ENCODE data around the gene CPSF7.
A peak's percentile ranks its signal among the peaks of the same experiment; 100 is the strongest.

The CPSF7 gene

GRCh38 chr11:61368646-61369045 is 61.1 kb downstream of the CPSF7 start:
- H3K14ac ChIP-seq (ENCODE audit: low read length) = no peak overlapping the region
- no peak overlapping the region for H3K27ac ChIP-seq (ENCODE audit: low read depth, low read length)
- peaks cover 0 to 5% of the 10 kb centered on the region in 2 experiments for H3K4me1 ChIP-seq (ENCODE audit: control insufficient read depth in 1 of 2, insufficient read depth in 2 of 2, low read length in 2 of 2)
- H4K12ac ChIP-seq (ENCODE audit: low read depth, low read length) = no peak overlapping the region
- H3K9ac ChIP-seq (ENCODE audit: low read length) = no peak overlapping the region
- H3K27me3 ChIP-seq (ENCODE audit: insufficient read depth, low read length) = no peaks in the 10 kb centered on the region
- peaks cover 41 to 48% of the 10 kb centered on the region in 2 experiments for H3K36me3 ChIP-seq (ENCODE audit: control insufficient read depth in 1 of 2, insufficient read depth in 2 of 2, low read length in 2 of 2)
- H3K79me2 ChIP-seq (ENCODE audit: control insufficient read depth, insufficient read depth, low read length, poor library complexity) = no peaks in the 10 kb centered on the region
- no peak overlapping the region for H4K8ac ChIP-seq (ENCODE audit: low read depth, low read length)
- no peak overlapping the region for H2BK12ac ChIP-seq (ENCODE audit: low read length)
- H2AFZ ChIP-seq (ENCODE audit: insufficient read depth, low read length, poor library complexity) = no peak overlapping the region
- H3K9me3 ChIP-seq (ENCODE audit: insufficient read depth, low read depth, low read length) = peaks cover 6% of the 10 kb centered on the region
- no peak overlapping the region for H4K91ac ChIP-seq (ENCODE audit: low read depth, low read length)
- H3K23ac ChIP-seq (ENCODE audit: low read length) = no peak overlapping the region
- DNase-seq = no peak
- no peaks in the 10 kb centered on the region for H3K79me1 ChIP-seq (ENCODE audit: low read length)
- H3K4me2 ChIP-seq (ENCODE audit: low read length) = no peak overlapping the region
- H3K18ac ChIP-seq (ENCODE audit: low read length) = no peak overlapping the region
- H3K4me3 ChIP-seq (ENCODE audit: low read depth, low read length) = no peak overlapping the region
- H2AK5ac ChIP-seq (ENCODE audit: low read length) = no peak overlapping the region
- no peak overlapping the region for H2BK5ac ChIP-seq (ENCODE audit: low read depth, low read length, poor library complexity)
- H3K4ac ChIP-seq (ENCODE audit: low read depth, low read length) = no peak overlapping the region
- no CpG with 5 or more reads among the region's 7 CpGs for WGBS (ENCODE audit: extremely low coverage, insufficient coverage, insufficient read length)
- no peak overlapping the region for H2BK120ac ChIP-seq (ENCODE audit: insufficient read depth, low read length, poor library complexity)

DNA sequence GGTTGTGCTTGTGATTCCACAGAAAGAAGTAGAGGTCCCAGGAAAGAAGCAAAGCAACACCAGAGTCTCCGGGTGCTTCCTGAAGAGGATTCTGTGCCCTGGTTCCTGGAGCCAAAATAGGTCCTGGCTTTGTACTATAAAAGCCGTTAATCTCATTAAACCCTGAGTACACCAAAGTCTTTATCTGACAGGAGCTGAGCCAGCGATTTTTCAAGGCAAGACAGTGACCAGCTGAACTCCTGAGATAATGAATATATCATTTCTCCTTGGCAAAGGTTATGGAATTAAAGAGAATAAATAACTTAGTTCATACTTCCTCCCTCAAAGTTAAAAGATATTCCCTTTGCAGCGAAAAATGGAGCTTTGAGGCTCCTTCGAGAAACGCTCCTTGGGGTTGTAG is 62.4 kb downstream of the CPSF7 start:
- H4K12ac ChIP-seq (ENCODE audit: low read depth, low read length) = no peak overlapping the region
- no peak overlapping the region for H4K8ac ChIP-seq (ENCODE audit: low read depth, low read length)
- no peak overlapping the region for H2BK120ac ChIP-seq (ENCODE audit: insufficient read depth, low read length, poor library complexity)
- H2AK5ac ChIP-seq (ENCODE audit: low read length) = no peak overlapping the region
- H2AFZ ChIP-seq (ENCODE audit: insufficient read depth, low read length, poor library complexity) = no peak overlapping the region
- no peak overlapping the region for H3K9ac ChIP-seq (ENCODE audit: low read length)
- DNase-seq = no peak
- no peak overlapping the region for H3K14ac ChIP-seq (ENCODE audit: low read length)
- no peak overlapping the region for H2BK5ac ChIP-seq (ENCODE audit: low read depth, low read length, poor library complexity)
- no peaks in the 10 kb centered on the region for H3K27me3 ChIP-seq (ENCODE audit: insufficient read depth, low read length)
- no peak overlapping the region for H2BK12ac ChIP-seq (ENCODE audit: low read length)
- no peak overlapping the region for H3K4ac ChIP-seq (ENCODE audit: low read depth, low read length)
- peaks cover 3% of the 10 kb centered on the region for H3K79me2 ChIP-seq (ENCODE audit: control insufficient read depth, insufficient read depth, low read length, poor library complexity)
- H3K36me3 ChIP-seq (ENCODE audit: control insufficient read depth in 1 of 2, insufficient read depth in 2 of 2, low read length in 2 of 2) = peaks cover 39 to 48% of the 10 kb centered on the region in 2 experiments
- no peak overlapping the region for H3K4me2 ChIP-seq (ENCODE audit: low read length)
- WGBS (ENCODE audit: extremely low coverage, insufficient coverage, insufficient read length) = no CpG with 5 or more reads among the region's 6 CpGs
- peaks cover 6 to 7% of the 10 kb centered on the region in 2 experiments for H3K4me1 ChIP-seq (ENCODE audit: control insufficient read depth in 1 of 2, insufficient read depth in 2 of 2, low read length in 2 of 2)
- no peaks in the 10 kb centered on the region for H3K79me1 ChIP-seq (ENCODE audit: low read length)
- H3K9me3 ChIP-seq (ENCODE audit: insufficient read depth, low read depth, low read length) = peaks cover 4% of the 10 kb centered on the region
- no peak overlapping the region for H3K23ac ChIP-seq (ENCODE audit: low read length)
- no peak overlapping the region for H3K4me3 ChIP-seq (ENCODE audit: low read depth, low read length)
- no peak overlapping the region for H3K27ac ChIP-seq (ENCODE audit: low read depth, low read length)
- no peak overlapping the region for H3K18ac ChIP-seq (ENCODE audit: low read length)
- no peak overlapping the region for H4K91ac ChIP-seq (ENCODE audit: low read depth, low read length)

- H2BK5ac ChIP-seq (ENCODE audit: low read depth, low read length, poor library complexity) = no peak overlapping the region
- H2BK120ac ChIP-seq (ENCODE audit: insufficient read depth, low read length, poor library complexity) = no peak overlapping the region
- H3K23ac ChIP-seq (ENCODE audit: low read length) = no peak overlapping the region
- no peak for DNase-seq
- no peak overlapping the region for H3K4ac ChIP-seq (ENCODE audit: low read depth, low read length)
- no peak overlapping the region for H3K18ac ChIP-seq (ENCODE audit: low read length)
- no peak overlapping the region for H3K27ac ChIP-seq (ENCODE audit: low read depth, low read length)
- H3K9ac ChIP-seq (ENCODE audit: low read length) = no peak overlapping the region
- H2AFZ ChIP-seq (ENCODE audit: insufficient read depth, low read length, poor library complexity) = no peak overlapping the region
- H3K79me1 ChIP-seq (ENCODE audit: low read length) = peaks cover 8% of the 10 kb centered on the region
- no peak overlapping the region for H3K4me3 ChIP-seq (ENCODE audit: low read depth, low read length)
- H4K12ac ChIP-seq (ENCODE audit: low read depth, low read length) = no peak overlapping the region
- no peaks in the 10 kb centered on the region for H3K27me3 ChIP-seq (ENCODE audit: insufficient read depth, low read length)
- H3K9me3 ChIP-seq (ENCODE audit: insufficient read depth, low read depth, low read length) = peaks cover 2% of the 10 kb centered on the region
- H4K8ac ChIP-seq (ENCODE audit: low read depth, low read length) = no peak overlapping the region
- H3K79me2 ChIP-seq (ENCODE audit: control insufficient read depth, insufficient read depth, low read length, poor library complexity) = peaks cover 12% of the 10 kb centered on the region
- H3K4me2 ChIP-seq (ENCODE audit: low read length) = no peak overlapping the region
- H3K4me1 ChIP-seq (ENCODE audit: control insufficient read depth in 1 of 2, insufficient read depth in 2 of 2, low read length in 2 of 2) = peaks cover 9 to 11% of the 10 kb centered on the region in 2 experiments
- WGBS (ENCODE audit: extremely low coverage, insufficient coverage, insufficient read length) = no CpG with 5 or more reads among the region's 5 CpGs
- no peak overlapping the region for H2AK5ac ChIP-seq (ENCODE audit: low read length)
- H2BK12ac ChIP-seq (ENCODE audit: low read length) = no peak overlapping the region
- no peak overlapping the region for H3K14ac ChIP-seq (ENCODE audit: low read length)
- H4K91ac ChIP-seq (ENCODE audit: low read depth, low read length) = no peak overlapping the region
- peaks cover 34 to 39% of the 10 kb centered on the region in 2 experiments for H3K36me3 ChIP-seq (ENCODE audit: control insufficient read depth in 1 of 2, insufficient read depth in 2 of 2, low read length in 2 of 2)
Observed at GRCh38 chr11:61364012-61364675, 65.6 kb downstream of the CPSF7 start.

GRCh38 chr11:61362542-61362875 is 67.3 kb downstream of the CPSF7 start:
- peak overlapping the region; percentile 0 for H3K18ac ChIP-seq (ENCODE audit: low read length)
- no peaks in the 10 kb centered on the region for H3K27me3 ChIP-seq (ENCODE audit: insufficient read depth, low read length)
- no peak overlapping the region for H2BK5ac ChIP-seq (ENCODE audit: low read depth, low read length, poor library complexity)
- peak overlapping the region; percentile 69 for H3K9ac ChIP-seq (ENCODE audit: low read length)
- DNase-seq = peak; percentile 51 to 68
- H3K36me3 ChIP-seq (ENCODE audit: control insufficient read depth in 1 of 2, insufficient read depth in 2 of 2, low read length in 2 of 2) = peaks cover 23 to 25% of the 10 kb centered on the region in 2 experiments
- peak overlapping the region; percentile 67 for H3K4me2 ChIP-seq (ENCODE audit: low read length)
- peak overlapping the region; percentile 0 for H3K27ac ChIP-seq (ENCODE audit: low read depth, low read length)
- H4K12ac ChIP-seq (ENCODE audit: low read depth, low read length) = peak overlapping the region; percentile 83
- H3K4me1 ChIP-seq (ENCODE audit: control insufficient read depth in 1 of 2, insufficient read depth in 2 of 2, low read length in 2 of 2) = peaks cover 9 to 11% of the 10 kb centered on the region in 2 experiments
- H4K91ac ChIP-seq (ENCODE audit: low read depth, low read length) = peak overlapping the region; percentile 17
- H2BK12ac ChIP-seq (ENCODE audit: low read length) = no peak overlapping the region
- no peak overlapping the region for H3K23ac ChIP-seq (ENCODE audit: low read length)
- H4K8ac ChIP-seq (ENCODE audit: low read depth, low read length) = peak overlapping the region; percentile 44
- H2AK5ac ChIP-seq (ENCODE audit: low read length) = peak overlapping the region; percentile 81
- peaks cover 8% of the 10 kb centered on the region for H3K79me1 ChIP-seq (ENCODE audit: low read length)
- H3K4me3 ChIP-seq (ENCODE audit: low read depth, low read length) = peak overlapping the region; percentile 81
- H2BK120ac ChIP-seq (ENCODE audit: insufficient read depth, low read length, poor library complexity) = peak overlapping the region; percentile 71
- H3K79me2 ChIP-seq (ENCODE audit: control insufficient read depth, insufficient read depth, low read length, poor library complexity) = peaks cover 12% of the 10 kb centered on the region
- H2AFZ ChIP-seq (ENCODE audit: insufficient read depth, low read length, poor library complexity) = peak overlapping the region; percentile 99
- H3K14ac ChIP-seq (ENCODE audit: low read length) = peak overlapping the region; percentile 95
- no peaks in the 10 kb centered on the region for H3K9me3 ChIP-seq (ENCODE audit: insufficient read depth, low read depth, low read length)
- H3K4ac ChIP-seq (ENCODE audit: low read depth, low read length) = peak overlapping the region; percentile 65
- no CpG with 5 or more reads among the region's 12 CpGs for WGBS (ENCODE audit: extremely low coverage, insufficient coverage, insufficient read length)

All from trophoblast cell (in vitro differentiated cells and primary cell).